Measurements from ENCODE around the gene FRK. TPM values are rescaled to one million over a fixed set of nuclear protein-coding genes. Genes with fewer than 3 reads are reported as not detected.
"Not testable (repeated sequence)": the region's sequence is repeated elsewhere in the genome, so short reads cannot be mapped to it uniquely, and the experiment has no call there.

The FRK gene
- total and polyA plus RNA-seq, 5 experiments from 2014 or later, result 0.01 to 0.08 TPM; not detected in 3

GRCh38 chr6:116046272-116046671, 14.4 kb downstream of the FRK start:
- peaks cover 19 to 50% (median 32%) of the 10 kb centered on the region in 5 donors for H3K27me3 Mint-ChIP-seq
- H3K9me3 Mint-ChIP-seq, POLR2A ChIA-PET: not testable (repeated sequence)

GRCh38 chr6:116041934-116042333, 18.8 kb downstream of the FRK start:
- H3K4me3 Mint-ChIP-seq, result no peak overlapping the region
- no peak overlapping the region for H3K27ac Mint-ChIP-seq
- H3K36me3 Mint-ChIP-seq, result peaks cover 0 to 4% (median 2%) of the 10 kb centered on the region in 3 donors
- peaks cover 0 to 8% (median 0%) of the 10 kb centered on the region in 9 donors for H3K9me3 Mint-ChIP-seq
- no peaks in the 10 kb centered on the region for H3K4me1 Mint-ChIP-seq
- DNase-seq (no peak), ATAC-seq (no peak)
- H3K27me3 Mint-ChIP-seq, result peaks cover 10 to 34% (median 21%) of the 10 kb centered on the region in 5 donors
- POLR2A ChIA-PET, result no interaction called here

More at GRCh38 chr6:116046272-116046671, 14.4 kb downstream of the FRK start:
- not testable (repeated sequence) for H3K27ac Mint-ChIP-seq, H3K36me3 Mint-ChIP-seq, DNase-seq, H3K4me1 Mint-ChIP-seq, ATAC-seq, H3K4me3 Mint-ChIP-seq

- Mint-ChIP-seq H3K36me3 (peaks cover 0 to 4% (median 2%) of the 10 kb centered on the region in 3 donors), H3K27me3 (peaks cover 10 to 34% (median 21%) of the 10 kb centered on the region in 5 donors), H3K9me3 (peaks cover 0 to 8% (median 0%) of the 10 kb centered on the region in 9 donors), H3K27ac (no peak overlapping the region), H3K4me3 (no peak overlapping the region), H3K4me1 (no peaks in the 10 kb centered on the region)
- DNase-seq (no peak), ATAC-seq (no peak)
- POLR2A ChIA-PET, result no interaction called here
Observed at GRCh38 chr6:116040993-116041392, 19.7 kb downstream of the FRK start.

- Mint-ChIP-seq H3K27me3 (peaks cover 0 to 16% (median 10%) of the 10 kb centered on the region in 5 donors), H3K9me3 (peaks cover 0 to 1% (median 0%) of the 10 kb centered on the region in 9 donors), H3K27ac (no peak overlapping the region), H3K4me1 (no peaks in the 10 kb centered on the region), H3K4me3 (no peak overlapping the region), H3K36me3 (no peaks in the 10 kb centered on the region)
- POLR2A ChIA-PET, result no interaction called here
- DNase-seq (no peak), ATAC-seq (no peak)
Observed at GRCh38 chr6:116036885-116037284, 23.8 kb downstream of the FRK start.

- no peaks in the 10 kb centered on the region for H3K4me1 Mint-ChIP-seq
- ATAC-seq, result no peak
- POLR2A ChIA-PET, result no interaction called here
Observed at GRCh38 chr6:116036075-116036773, 24.5 kb downstream of the FRK start.

GRCh38 chr6:116035616-116036015, 25.1 kb downstream of the FRK start:
- DNase-seq (no peak), ATAC-seq (no peak)
- POLR2A ChIA-PET, result no interaction called here
- Mint-ChIP-seq H3K9me3 (no peaks in the 10 kb centered on the region), H3K4me3 (no peak overlapping the region), H3K27me3 (peaks cover 0 to 10% (median 8%) of the 10 kb centered on the region in 5 donors), H3K36me3 (no peaks in the 10 kb centered on the region), H3K4me1 (no peaks in the 10 kb centered on the region), H3K27ac (no peak overlapping the region)

More at GRCh38 chr6:116036075-116036773, 24.5 kb downstream of the FRK start:
- no peak for DNase-seq
- H3K4me3 Mint-ChIP-seq, result no peak overlapping the region
- H3K27ac Mint-ChIP-seq, result no peak overlapping the region
- peaks cover 0 to 13% (median 6%) of the 10 kb centered on the region in 5 donors for H3K27me3 Mint-ChIP-seq
- H3K36me3 Mint-ChIP-seq, result no peaks in the 10 kb centered on the region
- no peaks in the 10 kb centered on the region for H3K9me3 Mint-ChIP-seq

GRCh38 chr6:116034327-116034726, 26.4 kb downstream of the FRK start:
- ATAC-seq (no peak), DNase-seq (no peak)
- H3K36me3 Mint-ChIP-seq, result no peaks in the 10 kb centered on the region
- no peak overlapping the region for H3K4me3 Mint-ChIP-seq
- H3K4me1 Mint-ChIP-seq, result no peaks in the 10 kb centered on the region
- no peak overlapping the region for H3K27ac Mint-ChIP-seq
- H3K27me3 Mint-ChIP-seq, result peaks cover 0 to 9% (median 6%) of the 10 kb centered on the region in 5 donors
- no peaks in the 10 kb centered on the region for H3K9me3 Mint-ChIP-seq
- POLR2A ChIA-PET, result no interaction called here

GRCh38 chr6:116033687-116034303, 26.9 kb downstream of the FRK start:
- Mint-ChIP-seq H3K27me3 (peaks cover 0 to 12% (median 9%) of the 10 kb centered on the region in 5 donors), H3K27ac (no peak overlapping the region), H3K4me3 (no peak overlapping the region), H3K4me1 (no peaks in the 10 kb centered on the region), H3K9me3 (no peaks in the 10 kb centered on the region), H3K36me3 (no peaks in the 10 kb centered on the region)
- no peak for ATAC-seq
- POLR2A ChIA-PET, result no interaction called here
- DNase-seq, result no peak

- ATAC-seq, result no peak
- peaks cover 0 to 2% (median 0%) of the 10 kb centered on the region in 4 donors for H3K4me1 Mint-ChIP-seq
- no peaks in the 10 kb centered on the region for H3K9me3 Mint-ChIP-seq
- H3K27me3 Mint-ChIP-seq, result peaks cover 0 to 11% (median 7%) of the 10 kb centered on the region in 5 donors
- H3K36me3 Mint-ChIP-seq, result no peaks in the 10 kb centered on the region
- no peak for DNase-seq
- no peak overlapping the region for H3K4me3 Mint-ChIP-seq
- H3K27ac Mint-ChIP-seq, result no peak overlapping the region
- POLR2A ChIA-PET, result no interaction called here
Observed at GRCh38 chr6:116030770-116031169, 29.9 kb downstream of the FRK start.

GRCh38 chr6:116029535-116029934, 31.2 kb downstream of the FRK start:
- peaks cover 0 to 10% (median 7%) of the 10 kb centered on the region in 5 donors for H3K27me3 Mint-ChIP-seq
- no peaks in the 10 kb centered on the region for H3K9me3 Mint-ChIP-seq
- peaks cover 0 to 2% (median 0%) of the 10 kb centered on the region in 4 donors for H3K4me1 Mint-ChIP-seq
- H3K4me3 Mint-ChIP-seq, result no peak overlapping the region
- H3K36me3 Mint-ChIP-seq, result no peaks in the 10 kb centered on the region
- POLR2A ChIA-PET, result no interaction called here
- H3K27ac Mint-ChIP-seq, result no peak overlapping the region
- DNase-seq (no peak), ATAC-seq (no peak)

- no peak overlapping the region for H3K27ac Mint-ChIP-seq
- H3K36me3 Mint-ChIP-seq, result no peaks in the 10 kb centered on the region
- POLR2A ChIA-PET, result no interaction called here
- H3K9me3 Mint-ChIP-seq, result no peaks in the 10 kb centered on the region
- H3K27me3 Mint-ChIP-seq, result peaks cover 0 to 9% (median 6%) of the 10 kb centered on the region in 5 donors
- H3K4me3 Mint-ChIP-seq, result no peak overlapping the region
- no peak for ATAC-seq
- peaks cover 0 to 2% (median 0%) of the 10 kb centered on the region in 4 donors for H3K4me1 Mint-ChIP-seq
- DNase-seq, result no peak
Observed at GRCh38 chr6:116028233-116028632, 32.5 kb downstream of the FRK start.

- no peak for ATAC-seq
- H3K36me3 Mint-ChIP-seq, result no peaks in the 10 kb centered on the region
- POLR2A ChIA-PET, result no interaction called here
- H3K27ac Mint-ChIP-seq, result no peak overlapping the region
- H3K4me3 Mint-ChIP-seq, result no peak overlapping the region
- H3K4me1 Mint-ChIP-seq, result peaks cover 0 to 2% (median 0%) of the 10 kb centered on the region in 4 donors
- peaks cover 0 to 9% (median 6%) of the 10 kb centered on the region in 5 donors for H3K27me3 Mint-ChIP-seq
- no peaks in the 10 kb centered on the region for H3K9me3 Mint-ChIP-seq
- no peak for DNase-seq
Observed at GRCh38 chr6:116027801-116028200, 32.9 kb downstream of the FRK start.

- H3K27me3 Mint-ChIP-seq, result peaks cover 5 to 9% (median 6%) of the 10 kb centered on the region in 5 donors
- H3K4me3 Mint-ChIP-seq, result no peak overlapping the region
- H3K27ac Mint-ChIP-seq, result no peak overlapping the region
- POLR2A ChIA-PET, result no interaction called here
- DNase-seq (no peak), ATAC-seq (no peak)
- no peaks in the 10 kb centered on the region for H3K36me3 Mint-ChIP-seq
- H3K4me1 Mint-ChIP-seq, result peaks cover 0 to 2% (median 0%) of the 10 kb centered on the region in 4 donors
- H3K9me3 Mint-ChIP-seq, result no peaks in the 10 kb centered on the region
Observed at GRCh38 chr6:116025405-116025804, 35.3 kb downstream of the FRK start.

Data from naive thymus-derived CD8-positive, alpha-beta T cell (primary cell).